Measurements from ENCODE around the gene USF3.
"Not testable (repeated sequence)": the region's sequence is repeated elsewhere in the genome, so short reads cannot be mapped to it uniquely, and the experiment has no call there.

USF3 gene

GRCh38 chr3:113654851-113655250 lies 41.6 kb downstream of the USF3 start:
- no peak for DNase-seq (ENCODE audit: low read depth)

GRCh38 chr3:113654310-113654709 lies 42.1 kb downstream of the USF3 start:
- no peak for DNase-seq (ENCODE audit: low read depth)

GRCh38 chr3:113649174-113649845 lies 47.1 kb downstream of the USF3 start:
- no peak for DNase-seq (ENCODE audit: low read depth)

GRCh38 chr3:113648524-113648923 lies 47.9 kb downstream of the USF3 start:
- DNase-seq (ENCODE audit: low read depth), result no peak

- no peak for DNase-seq (ENCODE audit: low read depth)
These were observed 52.9 kb downstream of the USF3 start for GRCh38 chr3:113643583-113643982.

GRCh38 chr3:113638910-113639309 lies 57.5 kb downstream of the USF3 start:
- DNase-seq (ENCODE audit: low read depth), result no peak

GRCh38 chr3:113637756-113638155 lies 58.7 kb downstream of the USF3 start:
- DNase-seq (ENCODE audit: low read depth), result no peak

GRCh38 chr3:113636034-113636433 lies 60.4 kb downstream of the USF3 start:
- DNase-seq (ENCODE audit: low read depth), result not testable (repeated sequence)

- DNase-seq (ENCODE audit: low read depth), result no peak
These were observed 61.5 kb downstream of the USF3 start for GRCh38 chr3:113634782-113635474.

GRCh38 chr3:113631573-113631972 lies 64.9 kb downstream of the USF3 start:
- DNase-seq (ENCODE audit: low read depth), result no peak

GRCh38 chr3:113630956-113631542 lies 65.4 kb downstream of the USF3 start:
- DNase-seq (ENCODE audit: low read depth), result no peak

- no peak for DNase-seq (ENCODE audit: low read depth)
These were observed 66.6 kb downstream of the USF3 start for GRCh38 chr3:113629584-113630421.

GRCh38 chr3:113628788-113629187 lies 67.7 kb downstream of the USF3 start:
- no peak for DNase-seq (ENCODE audit: low read depth)

GRCh38 chr3:113628316-113628715 lies 68.1 kb downstream of the USF3 start:
- DNase-seq (ENCODE audit: low read depth), result no peak

- no peak for DNase-seq (ENCODE audit: low read depth)
These were observed 69.7 kb downstream of the USF3 start for GRCh38 chr3:113626503-113627371.

GRCh38 chr3:113625834-113626233 lies 70.6 kb downstream of the USF3 start:
- no peak for DNase-seq (ENCODE audit: low read depth)

GRCh38 chr3:113623811-113624210 lies 72.6 kb downstream of the USF3 start:
- no peak for DNase-seq (ENCODE audit: low read depth)

- DNase-seq (ENCODE audit: low read depth), result no peak
These were observed 73.1 kb downstream of the USF3 start for GRCh38 chr3:113623324-113623723.

GRCh38 chr3:113620091-113620490 lies 76.4 kb downstream of the USF3 start:
- DNase-seq (ENCODE audit: low read depth), result no peak

GRCh38 chr3:113617726-113618125 lies 78.7 kb downstream of the USF3 start:
- no peak for DNase-seq (ENCODE audit: low read depth)

GRCh38 chr3:113615976-113616375 lies 80.5 kb downstream of the USF3 start:
- DNase-seq (ENCODE audit: low read depth), result no peak

GRCh38 chr3:113614402-113614801 lies 82.0 kb downstream of the USF3 start:
- DNase-seq (ENCODE audit: low read depth), result no peak
